ENCODE results near the gene INTS1. TPM values are rescaled to one million over a fixed set of nuclear protein-coding genes. Genes with fewer than 3 reads are reported as not detected.
"Not testable (repeated sequence)": the region's sequence is repeated elsewhere in the genome, so short reads cannot be mapped to it uniquely, and the experiment has no call there.

Gene INTS1
- total and polyA plus RNA-seq, 10 of the 15 experiments (the other 5 are each of a cell fraction or from before 2014, with no cell fraction given): 0.52 to 89.0 (median 15.1) TPM

GRCh38 chr7:1520539-1521234 is 16.5 kb upstream of the INTS1 start:
- 81% methylated on average over 27 of the region's 27 CpGs for WGBS (ENCODE audit: insufficient coverage, insufficient replicate concordance, low lambda C conversion rate, missing lambda C conversion rate)
- no TSS peak for BruUV-seq (replicated peaks)
- no peak overlapping the region for H3K27ac ChIP-seq (ENCODE audit: control insufficient read depth, insufficient read depth)
- ChIA-PET CTCF (no interaction called here), POLR2A (no interaction called here), SMC1A (ENCODE audit: uncharacterized antibody, unreplicated experiment) (no interaction called here), RAD21 (ENCODE audit: unreplicated experiment) (no interaction called here)
- no peaks in the 10 kb centered on the region for H3K27me3 ChIP-seq (replicated peaks in 1 of 2; ENCODE audit: control insufficient read depth in 2 of 2, insufficient read depth in 2 of 2, low read length in 1 of 2)
- DNase-seq (ENCODE audit: low read depth, low spot score) (no peak), FAIRE-seq (no peak), ATAC-seq (no peak)
- H2AFZ ChIP-seq (ENCODE audit: control insufficient read depth, low read depth, low read length): no peak overlapping the region
- H3K79me2 ChIP-seq (ENCODE audit: control insufficient read depth, insufficient read depth, low read length): no peaks in the 10 kb centered on the region
- in situ Hi-C loops (cut with MboI): no loop called here
- peaks cover 2% of the 10 kb centered on the region; the same call in 1 of the 3 replicates for H3K9me3 ChIP-seq (replicated peaks; ENCODE audit: control insufficient read depth, insufficient read depth, low read length)
- no peaks in the 10 kb centered on the region for H4K20me1 ChIP-seq (ENCODE audit: control insufficient read depth, insufficient read depth)
- intact Hi-C loops (cut with micrococcal nuclease; ENCODE audit: unreplicated experiment): no loop called here
- no peak for TF ChIP-seq NR2F1 (conservative IDR thresholded peaks at IDR 0.05)
- TF ChIP-seq CTCF (IDR thresholded peaks at IDR 0.05 in 2 of 3, conservative IDR thresholded peaks at IDR 0.05 in 1 of 3; ENCODE audit: control insufficient read depth in 2 of 3, extremely low read depth in 1 of 3, insufficient read depth in 1 of 3, low read depth in 3 of 3, low read length in 3 of 3): no peak
- no peak for TF ChIP-seq MLLT1 (IDR thresholded peaks at IDR 0.05)
- TF ChIP-seq SMAD5 (IDR thresholded peaks at IDR 0.05; ENCODE audit: low read depth): no peak
- no peak for TF ChIP-seq GABPA (IDR thresholded peaks at IDR 0.05; ENCODE audit: low read depth)
- TF ChIP-seq RFX5 (IDR thresholded peaks at IDR 0.05; ENCODE audit: low read depth, low read length): no peak
- H3K4me2 ChIP-seq (ENCODE audit: control insufficient read depth, insufficient read depth): no peak overlapping the region
- H3K9ac ChIP-seq (ENCODE audit: control insufficient read depth, insufficient read depth, low read length): no peak overlapping the region
- no peaks in the 10 kb centered on the region for H3K36me3 ChIP-seq (ENCODE audit: control insufficient read depth in 2 of 2, insufficient read depth in 2 of 2, low read length in 1 of 2)
- no peaks in the 10 kb centered on the region for H3K4me1 ChIP-seq (ENCODE audit: control insufficient read depth, insufficient read depth, low read length)
- no peak overlapping the region for H3K4me3 ChIP-seq

GRCh38 chr7:1519322-1519922 is 15.2 kb upstream of the INTS1 start:
- CTCF ChIA-PET: interaction anchor here (1.2 kb wide), 1 partner anchor 10 kb away, joined by 3 read pairs; no protein-coding TSS in a partner anchor

More at GRCh38 chr7:1519322-1519922, 15.2 kb upstream of the INTS1 start:
- H4K20me1 ChIP-seq (ENCODE audit: control insufficient read depth, insufficient read depth); ATAC-seq; H3K4me1 ChIP-seq (ENCODE audit: control insufficient read depth, insufficient read depth, low read length); H3K9me3 ChIP-seq (replicated peaks; ENCODE audit: control insufficient read depth, insufficient read depth, low read length); DNase-seq (ENCODE audit: low read depth, low spot score); H3K79me2 ChIP-seq (ENCODE audit: control insufficient read depth, insufficient read depth, low read length); H3K4me3 ChIP-seq; H3K36me3 ChIP-seq (ENCODE audit: control insufficient read depth in 2 of 2, insufficient read depth in 2 of 2, low read length in 1 of 2); POLR2A ChIA-PET; FAIRE-seq; H3K9ac ChIP-seq (ENCODE audit: control insufficient read depth, insufficient read depth, low read length); SMC1A ChIA-PET (ENCODE audit: uncharacterized antibody, unreplicated experiment); BruUV-seq (replicated peaks); H3K27me3 ChIP-seq (replicated peaks in 1 of 2; ENCODE audit: control insufficient read depth in 2 of 2, insufficient read depth in 2 of 2, low read length in 1 of 2); in situ Hi-C loops (cut with MboI); H2AFZ ChIP-seq (ENCODE audit: control insufficient read depth, low read depth, low read length); H3K27ac ChIP-seq (ENCODE audit: control insufficient read depth, insufficient read depth); RAD21 ChIA-PET (ENCODE audit: unreplicated experiment); H3K4me2 ChIP-seq (ENCODE audit: control insufficient read depth, insufficient read depth); intact Hi-C loops (cut with micrococcal nuclease; ENCODE audit: unreplicated experiment): not testable (repeated sequence)
- WGBS (ENCODE audit: insufficient coverage, insufficient replicate concordance, low lambda C conversion rate, missing lambda C conversion rate): 49% methylated on average over 12 of the region's 12 CpGs

Measured in GM12878 (cell line).